Measurements from ENCODE around the gene TRMT112. TPM values are rescaled to one million over a fixed set of nuclear protein-coding genes. Genes with fewer than 3 reads are reported as not detected.

The TRMT112 gene
- polyA plus RNA-seq, 6 donors from 2014 or later = 445 to 606 (median 521) TPM

DNA sequence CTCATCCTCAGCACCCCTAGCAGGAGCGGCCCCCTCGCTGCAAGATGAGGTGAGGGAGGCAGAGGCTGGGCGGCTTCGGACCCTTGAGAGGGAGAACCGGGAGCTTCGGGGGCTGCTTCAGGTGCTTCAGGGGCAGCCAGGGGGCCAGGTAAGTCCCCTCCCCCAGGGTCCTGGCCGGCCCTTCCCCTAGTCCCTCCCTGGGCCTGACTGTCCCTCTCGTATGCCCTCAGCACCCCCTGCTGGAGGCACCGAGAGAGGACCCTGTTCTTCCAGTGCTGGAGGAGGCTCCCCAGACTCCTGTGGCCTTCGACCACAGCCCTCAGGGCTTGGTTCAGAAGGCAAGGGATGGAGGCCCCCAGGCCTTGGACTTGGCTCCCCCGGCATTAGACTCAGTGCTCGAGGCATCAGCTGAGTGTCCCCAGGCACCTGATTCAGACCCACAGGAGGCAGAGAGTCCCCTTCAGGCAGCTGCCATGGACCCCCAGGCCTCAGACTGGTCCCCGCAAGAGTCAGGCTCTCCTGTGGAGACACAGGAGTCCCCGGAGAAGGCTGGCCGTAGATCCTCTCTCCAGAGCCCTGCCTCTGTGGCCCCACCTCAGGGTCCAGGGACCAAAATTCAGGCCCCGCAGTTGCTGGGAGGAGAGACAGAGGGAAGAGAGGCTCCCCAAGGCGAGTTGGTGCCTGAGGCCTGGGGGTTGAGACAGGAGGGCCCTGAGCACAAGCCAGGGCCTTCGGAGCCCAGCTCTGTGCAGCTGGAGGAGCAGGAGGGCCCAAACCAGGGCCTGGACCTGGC is 26.6 kb upstream of the TRMT112 start:
- DNase-seq (no peak), ATAC-seq (ENCODE audit: low read depth in 2 of 2) (no peak)
- Mint-ChIP-seq H3K9me3 (no peaks in the 10 kb centered on the region), H3K4me3 (no peak overlapping the region), H3K4me1 (peaks cover 37 to 52% (median 46%) of the 10 kb centered on the region in 3 donors), H3K27ac (peak overlapping the region in 1 of 6 donors; percentile 65), H3K27me3 (no peaks in the 10 kb centered on the region), H3K36me3 (no peaks in the 10 kb centered on the region)

DNA sequence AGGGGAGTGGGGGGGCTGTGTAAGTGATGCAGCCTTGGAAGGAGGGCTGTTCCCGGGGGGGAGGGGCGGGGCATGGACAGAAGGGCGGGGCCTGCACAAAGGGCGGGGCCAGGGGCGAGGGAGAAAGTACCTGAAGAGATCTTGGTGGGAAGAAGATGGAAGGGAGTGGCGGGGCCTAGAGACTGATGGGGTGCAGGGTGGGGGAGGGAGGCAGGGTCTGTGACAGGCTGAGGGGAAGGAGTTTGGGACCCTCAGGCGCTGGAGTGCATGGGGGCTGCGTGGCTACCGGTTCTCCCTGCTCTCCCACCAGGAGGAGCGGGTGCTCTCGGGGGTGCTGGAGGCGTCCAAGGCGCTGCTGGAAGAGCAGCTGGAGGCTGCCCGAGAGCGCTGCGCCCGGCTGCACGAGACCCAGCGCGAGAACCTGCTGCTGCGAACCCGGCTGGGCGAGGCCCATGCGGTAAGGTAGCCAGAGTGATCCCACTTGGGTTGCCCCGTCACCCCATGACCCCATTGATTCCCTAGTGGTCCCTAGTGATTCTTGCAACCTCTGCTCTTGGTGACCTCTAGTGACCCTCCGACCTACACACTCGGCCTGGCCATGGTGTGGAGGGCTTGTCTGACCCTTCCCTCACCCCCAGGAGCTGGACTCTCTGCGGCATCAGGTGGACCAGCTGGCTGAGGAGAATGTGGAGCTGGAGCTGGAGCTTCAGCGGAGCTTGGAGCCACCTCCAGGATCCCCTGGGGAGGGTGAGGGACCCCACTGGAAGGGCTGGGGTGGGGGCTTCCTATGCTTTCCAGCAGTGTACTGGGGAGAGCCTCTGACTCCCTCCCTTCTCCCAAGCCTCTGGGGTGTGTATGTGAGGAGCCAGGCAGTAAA is 25.7 kb upstream of the TRMT112 start:
- peak overlapping the region; percentile 32 to 99 (median 62) for H3K27ac Mint-ChIP-seq
- ATAC-seq (ENCODE audit: low read depth in 2 of 2) (no peak), DNase-seq (no peak)
- H3K36me3 Mint-ChIP-seq = no peaks in the 10 kb centered on the region
- no peaks in the 10 kb centered on the region for H3K9me3 Mint-ChIP-seq
- no peaks in the 10 kb centered on the region for H3K27me3 Mint-ChIP-seq
- H3K4me1 Mint-ChIP-seq = peaks cover 41 to 48% (median 46%) of the 10 kb centered on the region in 3 donors
- H3K4me3 Mint-ChIP-seq = peak overlapping the region in 5 of 8 donors; percentile 51 to 94 (median 67)

DNA sequence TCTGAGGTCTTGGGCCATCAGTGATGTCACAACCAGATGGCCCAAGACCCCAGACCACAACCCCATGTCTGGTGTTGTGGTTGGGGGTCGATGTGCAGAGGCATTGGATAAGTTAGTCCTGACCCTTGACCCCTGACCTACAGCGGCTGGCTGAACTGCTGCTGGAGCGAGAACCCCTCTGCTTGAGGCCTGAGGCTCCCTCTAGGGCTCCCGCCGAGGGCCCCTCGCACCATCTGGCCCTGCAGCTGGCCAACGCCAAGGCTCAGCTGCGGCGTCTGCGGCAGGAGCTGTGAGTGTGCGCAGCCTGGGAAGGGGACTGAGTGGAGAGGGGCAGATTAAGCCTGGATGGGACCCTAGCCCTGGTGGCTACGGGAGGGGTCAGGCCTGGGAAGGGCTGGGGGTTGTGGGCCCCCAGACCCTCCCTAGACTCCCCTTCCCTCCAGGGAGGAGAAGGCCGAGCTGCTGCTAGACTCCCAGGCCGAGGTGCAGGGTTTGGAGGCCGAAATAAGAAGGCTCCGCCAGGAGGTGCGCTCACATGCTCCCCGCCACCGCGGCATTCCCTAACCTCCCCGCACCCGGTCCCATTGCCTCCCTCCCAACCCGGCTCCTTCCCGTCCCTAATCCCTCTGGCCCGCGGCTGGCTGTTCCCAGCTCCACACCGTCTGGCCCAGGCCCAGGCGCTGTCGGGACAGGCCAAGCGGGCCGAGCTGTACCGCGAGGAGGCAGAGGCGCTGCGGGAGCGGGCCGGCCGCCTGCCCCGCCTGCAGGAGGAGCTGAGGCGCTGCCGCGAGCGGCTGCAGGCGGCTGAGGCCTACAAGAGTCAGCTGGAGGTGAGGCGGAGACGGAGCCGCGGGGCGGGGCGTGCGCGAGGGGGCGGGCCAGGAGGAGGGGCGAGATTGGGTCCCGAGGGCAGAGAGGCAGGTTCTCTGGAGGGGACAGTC is 24.8 kb upstream of the TRMT112 start:
- DNase-seq (peak; percentile 81), ATAC-seq (ENCODE audit: low read depth in 2 of 2) (peak; percentile 24 to 32)
- Mint-ChIP-seq H3K27me3 (no peaks in the 10 kb centered on the region), H3K9me3 (no peaks in the 10 kb centered on the region), H3K4me1 (peaks cover 44 to 49% (median 46%) of the 10 kb centered on the region in 3 donors), H3K4me3 (peak overlapping the region in 7 of 8 donors; percentile 35 to 97 (median 92)), H3K27ac (peak overlapping the region in 4 of 6 donors; percentile 15 to 99 (median 66)), H3K36me3 (no peaks in the 10 kb centered on the region)

DNA sequence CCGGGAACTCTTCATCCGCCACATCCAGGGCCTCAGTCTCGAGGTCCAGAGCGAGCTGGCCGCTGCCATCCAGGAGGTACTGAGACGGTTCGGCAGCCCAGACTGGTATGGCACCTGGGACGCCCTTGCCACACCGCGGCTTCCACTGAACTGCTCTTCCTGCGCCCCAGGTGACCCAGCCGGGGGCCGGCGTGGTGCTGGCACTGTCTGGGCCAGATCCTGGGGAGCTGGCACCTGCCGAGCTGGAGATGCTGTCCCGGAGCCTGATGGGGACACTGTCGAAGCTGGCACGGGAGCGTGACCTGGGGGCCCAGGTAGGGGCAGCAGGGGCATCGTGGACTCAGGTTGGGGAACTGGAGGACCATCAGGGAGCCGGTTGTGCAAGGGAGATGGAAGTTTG is 24.1 kb upstream of the TRMT112 start:
- H3K27me3 Mint-ChIP-seq = no peaks in the 10 kb centered on the region
- no peaks in the 10 kb centered on the region for H3K9me3 Mint-ChIP-seq
- DNase-seq = no peak
- peaks cover 42 to 49% (median 45%) of the 10 kb centered on the region in 3 donors for H3K4me1 Mint-ChIP-seq
- no peaks in the 10 kb centered on the region for H3K36me3 Mint-ChIP-seq
- peak overlapping the region; percentile 88 to 97 (median 94) for H3K4me3 Mint-ChIP-seq
- ATAC-seq (ENCODE audit: low read depth in 2 of 2) = no peak
- peak overlapping the region in 4 of 6 donors; percentile 73 to 99 (median 98) for H3K27ac Mint-ChIP-seq

DNA sequence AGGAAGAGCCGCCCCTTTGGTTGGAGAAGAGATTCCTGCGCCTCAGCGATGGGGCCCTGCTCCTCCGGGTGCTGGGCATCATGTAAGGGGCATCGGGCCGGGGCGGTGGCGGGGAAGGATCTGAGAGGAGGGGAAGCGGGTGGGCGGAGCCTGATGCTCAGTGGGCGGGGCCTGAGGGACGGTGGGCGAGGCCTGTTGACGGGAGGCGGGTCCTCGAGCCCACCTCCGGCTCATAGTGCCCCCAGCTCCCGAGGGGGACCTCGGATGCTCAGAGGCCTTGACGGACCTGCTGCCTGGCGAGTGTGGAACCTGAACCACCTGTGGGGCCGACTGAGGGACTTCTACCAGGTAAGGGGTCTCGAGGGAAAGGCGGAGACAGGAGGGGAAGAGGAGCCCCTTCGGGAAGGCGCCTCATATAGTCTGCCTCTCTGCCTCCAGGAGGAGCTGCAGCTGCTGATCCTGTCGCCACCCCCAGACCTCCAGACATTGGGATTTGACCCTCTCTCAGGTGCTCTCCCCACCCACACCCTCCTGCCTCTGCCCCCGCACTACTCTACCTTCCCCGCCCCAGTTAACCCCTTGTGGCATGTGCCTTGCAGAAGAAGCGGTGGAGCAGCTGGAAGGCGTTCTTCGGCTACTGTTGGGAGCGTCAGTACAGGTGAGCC is 23.4 kb upstream of the TRMT112 start:
- no peaks in the 10 kb centered on the region for H3K27me3 Mint-ChIP-seq
- peak overlapping the region; percentile 98 to 99 (median 99) for H3K27ac Mint-ChIP-seq
- peak overlapping the region; percentile 88 to 97 (median 94) for H3K4me3 Mint-ChIP-seq
- peak; percentile 43 to 44 for ATAC-seq (ENCODE audit: low read depth in 2 of 2)
- H3K36me3 Mint-ChIP-seq = no peaks in the 10 kb centered on the region
- peaks cover 39 to 49% (median 45%) of the 10 kb centered on the region in 3 donors for H3K4me1 Mint-ChIP-seq
- H3K9me3 Mint-ChIP-seq = no peaks in the 10 kb centered on the region
- DNase-seq = peak; percentile 78

- Mint-ChIP-seq H3K36me3 (no peaks in the 10 kb centered on the region), H3K4me3 (peak within 1 kb of the TSS; percentile 88 to 97 (median 94)), H3K4me1 (peaks cover 40 to 51% (median 48%) of the 10 kb centered on the region in 3 donors), H3K9me3 (no peaks in the 10 kb centered on the region), H3K27me3 (no peaks in the 10 kb centered on the region), H3K27ac (peak within 1 kb of the TSS; percentile 98 to 99 (median 99))
- DNase-seq = peak; percentile 99
- ATAC-seq (ENCODE audit: low read depth in 2 of 2) = peak; percentile 88 to 90
Measured at GRCh38 chr11:64339754-64340408, 22.5 kb upstream of the TRMT112 start, which contains the start of gene CCDC88B. Gene CCDC88B, plus strand, starts transcription at chr11:64340204. Its CDS starts 63 bp downstream, at chr11:64340267.

- Mint-ChIP-seq H3K4me3 (peak overlapping the region; percentile 88 to 97 (median 94)), H3K27ac (peak overlapping the region; percentile 98 to 99 (median 99)), H3K36me3 (no peaks in the 10 kb centered on the region), H3K4me1 (peaks cover 42 to 52% (median 48%) of the 10 kb centered on the region in 3 donors), H3K9me3 (no peaks in the 10 kb centered on the region), H3K27me3 (no peaks in the 10 kb centered on the region)
- DNase-seq (no peak), ATAC-seq (ENCODE audit: low read depth in 2 of 2) (no peak)
Measured at GRCh38 chr11:64339286-64339685, 21.9 kb upstream of the TRMT112 start.

DNA sequence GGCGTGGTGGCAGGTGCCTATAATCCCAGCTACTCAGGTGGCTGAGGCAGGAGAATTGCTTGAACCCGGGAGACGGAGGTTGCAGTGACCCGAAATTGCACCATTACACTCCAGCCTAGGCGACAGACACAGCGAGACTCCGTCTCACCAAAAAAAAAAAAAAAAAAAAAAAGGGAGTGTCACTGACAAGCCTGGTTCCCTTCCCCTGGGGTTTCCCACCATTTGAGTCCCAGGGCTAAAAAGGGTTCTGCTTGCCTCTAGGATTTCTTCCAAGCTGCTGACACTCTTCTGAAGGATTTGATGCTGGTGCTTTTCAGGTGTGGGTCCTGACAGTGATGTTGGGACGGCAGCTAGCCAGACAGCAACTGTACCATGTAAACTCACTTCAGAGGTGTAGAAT is 21.4 kb upstream of the TRMT112 start:
- Mint-ChIP-seq H3K27me3 (no peaks in the 10 kb centered on the region), H3K36me3 (no peaks in the 10 kb centered on the region), H3K4me1 (peaks cover 42 to 52% (median 48%) of the 10 kb centered on the region in 3 donors), H3K4me3 (peak overlapping the region in 7 of 8 donors; percentile 42 to 97 (median 92)), H3K27ac (peak overlapping the region; percentile 89 to 99 (median 98)), H3K9me3 (no peaks in the 10 kb centered on the region)
- no peak for ATAC-seq (ENCODE audit: low read depth in 2 of 2)
- no peak for DNase-seq

GRCh38 chr11:64337538-64338249 is 20.3 kb upstream of the TRMT112 start:
- Mint-ChIP-seq H3K4me3 (peak overlapping the region in 3 of 8 donors; percentile 70 to 74 (median 70)), H3K36me3 (no peaks in the 10 kb centered on the region), H3K9me3 (no peaks in the 10 kb centered on the region), H3K27me3 (no peaks in the 10 kb centered on the region), H3K4me1 (peaks cover 42 to 52% (median 47%) of the 10 kb centered on the region in 3 donors), H3K27ac (peak overlapping the region in 5 of 6 donors; percentile 62 to 99 (median 85))
- DNase-seq (no peak), ATAC-seq (ENCODE audit: low read depth in 2 of 2) (no peak)

DNA sequence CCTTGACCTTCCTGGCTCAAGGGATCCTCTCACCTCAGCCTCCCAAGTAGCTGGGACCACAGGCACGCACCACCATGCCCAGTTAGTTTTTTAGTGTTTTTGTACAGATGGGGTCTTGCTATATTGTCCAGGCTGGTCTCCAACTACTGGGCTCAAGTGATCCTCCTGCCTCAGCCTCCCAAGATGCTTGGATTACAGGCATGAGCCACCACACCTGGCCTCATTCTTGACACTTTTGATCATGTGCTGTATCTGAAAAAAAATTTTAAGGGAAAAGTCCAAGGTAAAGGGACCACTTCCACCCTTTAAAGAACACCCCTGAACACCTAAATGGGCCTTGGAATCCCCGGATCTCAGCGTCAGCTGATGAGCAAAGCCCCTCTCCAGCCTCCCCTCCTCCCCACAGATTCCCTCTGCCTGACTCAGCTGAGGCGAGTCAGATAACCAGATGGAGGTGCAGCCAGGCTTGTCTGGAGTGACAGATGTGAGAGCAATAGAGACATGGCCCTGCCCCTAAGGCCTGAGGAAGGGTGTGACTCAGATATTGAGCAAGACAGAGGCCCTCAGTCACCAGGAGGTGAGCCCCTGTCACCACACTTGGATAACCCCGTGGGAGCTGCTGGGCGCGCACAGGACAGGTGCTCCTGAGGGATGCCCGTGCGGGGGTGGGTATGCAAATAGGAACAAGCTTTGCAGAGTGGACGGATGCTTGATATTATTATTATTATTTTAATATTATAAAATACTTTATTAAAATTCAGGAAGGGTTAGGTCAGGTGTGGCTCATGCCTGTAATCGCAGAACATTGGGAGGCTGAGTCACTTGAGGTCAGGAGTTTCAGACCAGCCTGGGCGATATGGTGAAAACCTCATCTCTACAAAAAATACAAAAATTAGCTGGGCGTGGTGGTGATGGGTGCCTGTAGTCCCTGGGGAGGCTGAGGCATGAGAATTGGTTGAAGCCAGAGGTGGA is 17.7 kb upstream of the TRMT112 start:
- peaks cover 33 to 44% (median 33%) of the 10 kb centered on the region in 3 donors for H3K4me1 Mint-ChIP-seq
- ATAC-seq (ENCODE audit: low read depth in 2 of 2) (peak; percentile 32 to 42), DNase-seq (peak; percentile 45)
- no peaks in the 10 kb centered on the region for H3K9me3 Mint-ChIP-seq
- H3K4me3 Mint-ChIP-seq = peak overlapping the region in 6 of 8 donors; percentile 44 to 77 (median 55)
- no peaks in the 10 kb centered on the region for H3K27me3 Mint-ChIP-seq
- H3K36me3 Mint-ChIP-seq = no peaks in the 10 kb centered on the region
- peak overlapping the region in 5 of 6 donors; percentile 30 to 94 (median 83) for H3K27ac Mint-ChIP-seq

All from naive B cell (primary cell).